Measurements from ENCODE around the gene DOHH. TPM values are rescaled to one million over a fixed set of nuclear protein-coding genes. Genes with fewer than 3 reads are reported as not detected.

Gene DOHH
- total and polyA plus RNA-seq, 9 of the 15 experiments (the other 6 are each of a cell fraction or from before 2014, with no cell fraction given) = 0.14 to 47.2 (median 5.1) TPM

- TF ChIP-seq DEAF1 (CRISPR knock-in tag; IDR thresholded peaks at IDR 0.05) = no peak
- TF ChIP-seq, protein P1, sequence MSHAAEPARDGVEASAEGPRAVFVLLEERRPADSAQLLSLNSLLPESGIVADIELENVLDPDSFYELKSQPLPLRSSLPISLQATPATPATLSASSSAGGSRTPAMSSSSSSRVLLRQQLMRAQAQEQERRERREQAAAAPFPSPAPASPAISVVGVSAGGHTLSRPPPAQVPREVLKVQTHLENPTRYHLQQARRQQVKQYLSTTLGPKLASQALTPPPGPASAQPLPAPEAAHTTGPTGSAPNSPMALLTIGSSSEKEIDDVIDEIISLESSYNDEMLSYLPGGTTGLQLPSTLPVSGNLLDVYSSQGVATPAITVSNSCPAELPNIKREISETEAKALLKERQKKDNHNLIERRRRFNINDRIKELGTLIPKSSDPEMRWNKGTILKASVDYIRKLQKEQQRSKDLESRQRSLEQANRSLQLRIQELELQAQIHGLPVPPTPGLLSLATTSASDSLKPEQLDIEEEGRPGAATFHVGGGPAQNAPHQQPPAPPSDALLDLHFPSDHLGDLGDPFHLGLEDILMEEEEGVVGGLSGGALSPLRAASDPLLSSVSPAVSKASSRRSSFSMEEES (CRISPR knock-in tag; IDR thresholded peaks at IDR 0.05) = no peak
Observed at GRCh38 chr19:3459965-3460582, 40.4 kb downstream of the DOHH start (continued).

- no peak for FAIRE-seq
- peaks cover 86% of the 10 kb centered on the region for H3K36me3 ChIP-seq (ENCODE audit: control insufficient read depth, insufficient read depth, low read length)
- H3K9ac ChIP-seq (ENCODE audit: insufficient read depth in 1 of 2, low read depth in 2 of 2, low read length in 2 of 2) = no peak overlapping the region
- in situ Hi-C loops (cut with MboI) (no loop called here), intact Hi-C loops (cut with micrococcal nuclease) (no loop called here)
- H3K27ac ChIP-seq (ENCODE audit: extremely low read depth, low read depth, low read length) = no peak overlapping the region
- H3K4me2 ChIP-seq (ENCODE audit: insufficient read depth, low read length) = no peak overlapping the region
- 85% methylated on average over 18 of the region's 26 CpGs for WGBS (ENCODE audit: insufficient coverage, low coverage, missing lambda C conversion rate)
- H3K4me1 ChIP-seq (replicated peaks in 1 of 2; ENCODE audit: control insufficient read depth in 2 of 2, insufficient read depth in 2 of 2, low read length in 2 of 2) = peaks cover 0 to 47% of the 10 kb centered on the region in 2 experiments; a peak in 2 of 5 replicates
- H3K27me3 ChIP-seq (ENCODE audit: control insufficient read depth in 2 of 2, insufficient read depth in 2 of 2, low read length in 2 of 2) = no peaks in the 10 kb centered on the region
- POLR2A ChIA-PET = interaction anchor here (0.6 kb wide), 1 partner anchor 59 kb away, joined by 4 read pairs; no protein-coding TSS in a partner anchor
- CTCF ChIA-PET (ENCODE audit: low intra/inter-chr PET ratio) = no interaction called here
- H3K4me3 ChIP-seq = no peak overlapping the region
- peaks cover 5% of the 10 kb centered on the region; the same call in 2 of the 3 replicates for H3K79me2 ChIP-seq (ENCODE audit: control insufficient read depth, insufficient read depth, low read length)
- BruUV-seq (replicated peaks) = no TSS peak
- H3K9me3 ChIP-seq (replicated peaks; ENCODE audit: control insufficient read depth, insufficient read depth, low read depth, low read length) = no peaks in the 10 kb centered on the region
- peaks cover 8% of the 10 kb centered on the region for H4K20me1 ChIP-seq (replicated peaks; ENCODE audit: control insufficient read depth, insufficient read depth, low read length)
- ATAC-seq = peak; percentile 73
- no peaks in the 10 kb centered on the region for H3K9me1 ChIP-seq (ENCODE audit: control insufficient read depth, insufficient read depth, low read length)
- no peak overlapping the region for H2AFZ ChIP-seq (ENCODE audit: low read depth, low read length)
- DNase-seq (ENCODE audit: extremely low read depth in 1 of 4, low spot score in 3 of 4) = peak; percentile 45 to 54 (median 50)
- TF ChIP-seq CHD1 (IDR thresholded peaks at IDR 0.05; ENCODE audit: low read length) (no peak), HLTF (IDR thresholded peaks at IDR 0.05) (no peak), ZSCAN29 (IDR thresholded peaks at IDR 0.05) (no peak), FOXP4 (CRISPR knock-in tag; IDR thresholded peaks at IDR 0.05; ENCODE audit: borderline replicate concordance) (no peak), NKRF (IDR thresholded peaks at IDR 0.05; ENCODE audit: borderline replicate concordance) (no peak), POLR2AphosphoS5 (IDR thresholded peaks at IDR 0.05; ENCODE audit: control insufficient read depth, insufficient read depth, low read depth, low read length) (peak; percentile 47; the same call in 1 of the 2 replicates), RFX1 (IDR thresholded peaks at IDR 0.05) (peak; percentile 72), BACH1 (tag; IDR thresholded peaks at IDR 0.05) (no peak), U2AF2 (optimal IDR thresholded peaks at IDR 0.05; ENCODE audit: low read depth, low read length) (no peak), RB1 (IDR thresholded peaks at IDR 0.05; ENCODE audit: low read depth) (no peak)
Observed at GRCh38 chr19:3459089-3459881, 41.2 kb downstream of the DOHH start.
